OCI-LY1 (cell line): ENCODE data around the gene UQCC5.
A peak's percentile ranks its signal among the peaks of the same experiment; 100 is the strongest.

Experiments used
- H2AFZ ChIP-seq: fragments of 200-600 bp; sonication (generic), shearing (Covaris generic); 2 replicates; pipeline ENCODE4 v1.6.0; 2014; ENCODE audit warnings: antibody characterized with exemption, mild to moderate bottlenecking, low read length
- H3F3A ChIP-seq: fragments of 200-600 bp; sonication (generic), shearing (Covaris generic); 2 replicates; pipeline ENCODE4 v1.6.0; 2014; ENCODE audit warnings: mild to moderate bottlenecking, antibody characterized with exemption, low read length, moderate library complexity; ENCODE audit not compliant: insufficient read depth
- H3K27ac ChIP-seq: fragments of 200-600 bp; sonication (generic); 2 replicates; pipeline ENCODE4 v1.5.1; 2014; ENCODE audit warnings: low read length, mixed run types, mild to moderate bottlenecking, low read depth; ENCODE audit not compliant: poor library complexity, severe bottlenecking
- H3K27me3 ChIP-seq: fragments of 200-600 bp; sonication (generic); 2 replicates; pipeline ENCODE4 v1.6.0; 2014; ENCODE audit warnings: antibody characterized with exemption, mild to moderate bottlenecking, low read length, moderate library complexity; ENCODE audit not compliant: insufficient read depth
- H3K36me3 ChIP-seq: fragments of 200-600 bp; sonication (generic); 2 replicates; pipeline ENCODE4 v1.6.1; 2014; ENCODE audit warnings: mild to moderate bottlenecking, antibody characterized with exemption, low read length, moderate library complexity, mixed read lengths; ENCODE audit not compliant: insufficient read depth
- H3K4me1 ChIP-seq: fragments of 200-600 bp; sonication (generic); 2 replicates; pipeline ENCODE4 v1.5.1; 2014; ENCODE audit warnings: mild to moderate bottlenecking, low read length, moderate library complexity; ENCODE audit not compliant: insufficient read depth, severe bottlenecking
- H3K4me2 ChIP-seq: fragments of 200-600 bp; sonication (generic), shearing (Covaris generic); 2 replicates; pipeline ENCODE4 v1.6.1; 2014; ENCODE audit warnings: low read length
- H3K4me3 ChIP-seq: fragments of 200-600 bp; sonication (generic); 2 replicates; pipeline ENCODE4 v1.5.1; 2014; ENCODE audit warnings: low read length, low read depth, mild to moderate bottlenecking, mixed read lengths; ENCODE audit not compliant: poor library complexity, severe bottlenecking
- H3K79me2 ChIP-seq: fragments of 200-600 bp; shearing (Covaris generic); 2 replicates; pipeline ENCODE4 v1.6.1; 2016; ENCODE audit warnings: mixed run types, low read length, mixed read lengths; ENCODE audit not compliant: insufficient read depth
- H3K9ac ChIP-seq: fragments of 200-600 bp; sonication (generic), shearing (Covaris generic); 2 replicates; pipeline ENCODE4 v1.6.1; 2014; ENCODE audit warnings: mild to moderate bottlenecking, low read length, mixed read lengths
- H3K9me2 ChIP-seq: fragments of 200-600 bp; sonication (generic), shearing (Covaris generic); 2 replicates; pipeline ENCODE4 v1.6.1; 2014; ENCODE audit warnings: low read depth, mild to moderate bottlenecking, low read length, mixed read lengths
- H3K9me3 ChIP-seq: fragments of 200-600 bp; shearing (Covaris generic); 2 replicates; pipeline ENCODE4 v1.6.1; 2014; ENCODE audit warnings: low read length, mixed read lengths
- H4K20me1 ChIP-seq: fragments of 200-600 bp; sonication (generic), shearing (Covaris generic); 2 replicates; pipeline ENCODE4 v1.6.0; 2016; ENCODE audit warnings: mild to moderate bottlenecking, low read length; ENCODE audit not compliant: insufficient read depth
- CTCF ChIP-seq: fragments of 200-600 bp; sonication (generic), shearing (Covaris generic); IDR thresholded peaks from 2 replicates; pipeline ENCODE4 v1.5.1; 2017; ENCODE audit warnings: mild to moderate bottlenecking, antibody characterized with exemption, low read length, moderate library complexity, mixed read lengths
- EZH2 ChIP-seq: fragments of 200-600 bp; sonication (generic), shearing (Covaris generic); IDR thresholded peaks from 2 replicates; pipeline ENCODE4 v1.8.0; 2017; ENCODE audit warnings: borderline replicate concordance, mixed run types, mild to moderate bottlenecking, antibody characterized with exemption, low read length, moderate library complexity, mixed read lengths

The UQCC5 gene

GRCh38 chr3:52530918-52531826, 5.2 kb upstream of the UQCC5 start:
- H3K27me3 ChIP-seq: no peaks in the 10 kb centered on the region
- no peak overlapping the region for H3K4me3 ChIP-seq
- H3K9ac ChIP-seq: no peak overlapping the region
- no peak overlapping the region for H2AFZ ChIP-seq
- TF ChIP-seq EZH2 (no peak), CTCF (no peak)
- peak overlapping the region; percentile 87; the same call in 1 of the 2 replicates for H3K4me2 ChIP-seq
- H3F3A ChIP-seq: peaks cover 11% of the 10 kb centered on the region
- H3K79me2 ChIP-seq: no peaks in the 10 kb centered on the region
- H3K27ac ChIP-seq: peak overlapping the region; percentile 14
- H3K9me2 ChIP-seq: no peaks in the 10 kb centered on the region
- H3K4me1 ChIP-seq: peaks cover 39% of the 10 kb centered on the region
- H3K9me3 ChIP-seq: no peaks in the 10 kb centered on the region
- no peaks in the 10 kb centered on the region for H4K20me1 ChIP-seq
- H3K36me3 ChIP-seq: peaks cover 30% of the 10 kb centered on the region

- Histone ChIP-seq H3K36me3 (peaks cover 23% of the 10 kb centered on the region), H2AFZ (no peak overlapping the region), H3K27ac (peak overlapping the region; percentile 14), H3K9ac (peak overlapping the region; percentile 84; the same call in 1 of the 2 replicates), H4K20me1 (no peaks in the 10 kb centered on the region), H3K27me3 (no peaks in the 10 kb centered on the region), H3K4me2 (peak overlapping the region; percentile 87), H3K9me2 (no peaks in the 10 kb centered on the region), H3K4me1 (peaks cover 40% of the 10 kb centered on the region), H3K4me3 (peak overlapping the region; percentile 85), H3F3A (peaks cover 11% of the 10 kb centered on the region), H3K79me2 (peaks cover 5% of the 10 kb centered on the region), H3K9me3 (no peaks in the 10 kb centered on the region)
- no peak for TF ChIP-seq CTCF
- TF ChIP-seq EZH2: no peak
Measured at GRCh38 chr3:52531860-52532516, 4.4 kb upstream of the UQCC5 start.

GRCh38 chr3:52532517-52532837, 3.9 kb upstream of the UQCC5 start:
- Histone ChIP-seq H3K9me3 (no peaks in the 10 kb centered on the region), H3K9me2 (no peaks in the 10 kb centered on the region), H3K27ac (peak overlapping the region; percentile 14), H3K4me3 (peak overlapping the region; percentile 85), H3K4me1 (peaks cover 45% of the 10 kb centered on the region), H3K79me2 (peaks cover 10% of the 10 kb centered on the region), H3F3A (peaks cover 11% of the 10 kb centered on the region), H3K27me3 (no peaks in the 10 kb centered on the region), H3K36me3 (peaks cover 18% of the 10 kb centered on the region), H4K20me1 (no peaks in the 10 kb centered on the region), H3K9ac (peak overlapping the region; percentile 84), H2AFZ (no peak overlapping the region), H3K4me2 (peak overlapping the region; percentile 87)
- TF ChIP-seq CTCF (no peak), EZH2 (no peak)
